CD4-positive, alpha-beta T cell treated with Interleukin-15 for 1 hour (primary cell): ENCODE measurements around the gene ICAM2.
A peak's percentile ranks its signal among the peaks of the same experiment; 100 is the strongest.
"Not testable (repeated sequence)": the region's sequence is repeated elsewhere in the genome, so short reads cannot be mapped to it uniquely, and the experiment has no call there.

Experiments
- DNase-seq: peaks from one replicate; pipeline ENCODE4 v3.0.0-alpha.2; 2020

ICAM2 gene

DNA sequence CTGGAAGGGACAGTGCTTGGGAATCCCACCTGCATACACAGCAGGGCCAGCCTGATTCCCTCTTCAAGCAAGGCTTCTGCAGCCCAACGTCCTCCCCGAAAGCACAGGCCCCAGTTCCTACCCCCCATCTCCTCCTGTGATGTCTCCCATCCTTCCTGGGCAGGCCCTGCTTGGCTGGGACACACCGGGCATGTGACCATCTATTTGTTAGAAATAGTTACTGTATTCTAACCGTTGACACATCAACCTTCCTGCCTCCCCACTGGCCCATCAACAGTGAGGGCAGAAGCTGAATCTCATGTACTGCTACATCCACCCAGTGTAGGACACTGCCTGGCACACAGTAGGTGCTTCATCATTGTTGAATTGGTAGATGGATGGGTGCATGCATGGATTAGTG is 11.6 kb downstream of the ICAM2 start:
- no peak for DNase-seq

DNA sequence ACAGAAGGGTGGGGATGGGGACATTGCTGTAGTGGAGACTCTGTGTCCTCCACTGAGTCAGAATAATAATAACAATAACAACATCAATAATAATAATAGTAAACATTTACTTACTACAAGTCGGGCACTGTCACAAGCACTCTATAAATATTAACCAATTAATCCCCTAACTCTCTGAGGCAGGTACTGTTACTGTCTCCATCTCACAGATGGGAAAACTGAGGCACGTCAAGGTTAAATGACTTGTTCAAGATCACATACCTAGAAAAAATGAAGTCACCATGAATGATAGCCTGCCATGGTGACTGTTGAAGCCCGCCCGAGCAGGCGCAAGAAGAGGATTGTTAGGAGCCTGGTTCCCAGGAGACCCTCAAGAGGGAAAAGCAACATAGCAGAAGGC is 12.1 kb downstream of the ICAM2 start:
- DNase-seq: no peak

DNA sequence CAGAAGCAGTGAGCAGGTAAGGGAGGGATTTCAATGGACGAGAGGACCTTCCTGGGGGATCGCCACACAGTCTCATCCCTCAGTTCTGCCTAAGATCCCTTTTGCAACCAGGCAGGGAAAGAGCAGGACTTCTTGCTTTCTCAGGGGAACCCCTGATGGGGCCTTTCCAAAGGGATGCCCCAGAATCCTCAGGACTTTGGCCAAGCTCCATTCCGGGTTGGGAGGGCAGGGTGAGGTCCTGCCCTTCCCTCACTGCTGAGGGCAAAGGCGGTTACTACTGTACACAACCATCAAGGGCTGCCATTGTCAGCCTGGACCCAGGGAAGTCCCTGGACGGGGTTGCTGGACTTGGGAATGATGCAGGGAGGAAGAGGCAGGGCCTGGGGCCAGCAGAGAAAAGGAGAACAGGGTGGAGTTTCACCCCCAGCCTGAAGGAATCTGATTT is 12.6 kb downstream of the ICAM2 start:
- no peak for DNase-seq

DNA sequence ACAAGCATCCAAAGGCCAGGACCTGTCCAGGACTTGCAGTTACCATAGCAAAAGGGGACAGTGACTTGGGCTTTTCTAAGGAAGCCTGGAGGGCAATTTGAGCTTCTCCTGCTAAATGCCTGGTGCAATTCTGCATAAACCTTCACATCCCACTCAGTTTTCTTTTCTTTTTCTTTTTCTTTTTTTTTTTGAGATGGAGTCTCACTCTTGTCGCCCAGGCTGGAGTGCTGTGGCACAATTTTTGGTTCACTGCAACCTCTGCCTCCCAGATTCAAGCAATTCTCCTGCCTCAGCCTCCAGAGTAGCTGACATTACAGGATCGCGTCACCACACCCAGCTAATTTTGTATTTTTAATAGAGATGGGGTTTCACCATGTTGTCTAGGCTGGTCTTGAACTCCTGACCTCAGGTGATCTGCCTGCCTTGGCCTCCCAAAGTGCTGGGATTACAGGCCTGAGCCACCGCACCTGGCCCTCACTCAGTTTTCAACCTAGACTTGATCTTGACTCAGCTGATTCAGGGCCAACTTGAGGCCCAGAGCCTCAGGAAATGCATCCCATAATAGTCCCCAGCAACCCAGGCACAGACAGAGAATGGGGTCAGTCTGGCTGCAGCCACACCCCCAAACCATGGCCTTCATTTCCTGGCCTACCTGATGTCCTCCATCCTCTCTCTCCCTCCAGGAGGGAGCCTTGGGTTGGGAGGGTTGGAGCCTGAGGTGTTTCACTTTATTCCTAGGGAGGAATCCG is 13.2 kb downstream of the ICAM2 start:
- DNase-seq: not testable (repeated sequence)

DNA sequence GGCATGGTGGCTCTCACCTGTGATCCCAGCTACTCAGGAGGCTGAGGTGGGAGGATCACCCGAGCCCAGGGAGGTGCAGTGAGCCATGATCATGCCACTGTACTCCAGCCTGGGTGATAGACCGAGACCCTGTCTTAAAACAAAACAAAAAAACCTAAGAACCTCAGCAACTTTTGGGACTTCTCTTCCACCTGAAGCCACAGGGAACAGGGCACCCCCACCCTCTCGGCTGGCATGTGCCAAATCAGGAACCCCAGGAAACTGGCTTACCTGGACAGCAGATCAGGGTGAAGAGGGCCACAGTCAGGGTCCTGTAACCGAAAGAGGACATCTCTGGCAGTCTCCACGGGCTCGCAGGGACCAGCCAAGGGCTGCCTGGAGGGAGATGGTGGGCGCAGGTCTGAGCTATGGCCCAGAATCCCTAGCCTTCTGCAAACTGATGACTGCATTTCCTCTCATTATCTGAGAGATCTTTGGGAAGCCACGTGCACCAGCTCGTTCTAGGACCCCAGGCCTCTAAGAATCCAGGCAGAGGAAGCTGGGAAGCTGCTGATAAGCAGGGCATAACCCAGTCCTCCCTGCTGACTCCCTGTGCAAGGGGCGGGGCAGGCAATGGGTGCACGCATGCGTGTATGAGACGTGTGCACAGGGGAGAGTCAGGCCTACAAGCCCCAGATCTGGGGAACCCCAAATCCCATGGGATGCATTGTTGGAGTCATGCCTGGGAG is 13.9 kb downstream of the ICAM2 start:
- DNase-seq: no peak

DNA sequence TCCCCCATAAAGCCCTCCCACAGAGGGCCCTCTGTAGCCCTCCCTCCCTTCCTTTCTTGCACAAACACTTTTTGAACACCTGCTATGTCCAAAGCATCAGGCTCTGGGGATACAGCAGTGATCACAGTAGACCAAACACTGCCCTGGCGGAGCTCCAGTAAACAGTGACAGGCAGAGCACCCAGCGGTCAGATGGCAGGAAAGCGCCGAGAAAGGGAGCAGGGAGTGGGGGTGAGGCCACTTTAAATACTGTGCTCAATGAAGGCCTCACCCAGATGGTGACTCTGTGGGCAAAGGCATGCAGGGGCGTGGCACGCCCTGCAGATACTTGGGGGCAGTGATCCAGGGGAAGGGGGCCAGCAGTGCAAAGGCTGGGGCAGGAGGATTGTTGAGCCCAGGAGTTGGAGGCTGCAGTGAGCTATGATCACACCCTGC is 14.7 kb downstream of the ICAM2 start:
- DNase-seq: no peak

DNA sequence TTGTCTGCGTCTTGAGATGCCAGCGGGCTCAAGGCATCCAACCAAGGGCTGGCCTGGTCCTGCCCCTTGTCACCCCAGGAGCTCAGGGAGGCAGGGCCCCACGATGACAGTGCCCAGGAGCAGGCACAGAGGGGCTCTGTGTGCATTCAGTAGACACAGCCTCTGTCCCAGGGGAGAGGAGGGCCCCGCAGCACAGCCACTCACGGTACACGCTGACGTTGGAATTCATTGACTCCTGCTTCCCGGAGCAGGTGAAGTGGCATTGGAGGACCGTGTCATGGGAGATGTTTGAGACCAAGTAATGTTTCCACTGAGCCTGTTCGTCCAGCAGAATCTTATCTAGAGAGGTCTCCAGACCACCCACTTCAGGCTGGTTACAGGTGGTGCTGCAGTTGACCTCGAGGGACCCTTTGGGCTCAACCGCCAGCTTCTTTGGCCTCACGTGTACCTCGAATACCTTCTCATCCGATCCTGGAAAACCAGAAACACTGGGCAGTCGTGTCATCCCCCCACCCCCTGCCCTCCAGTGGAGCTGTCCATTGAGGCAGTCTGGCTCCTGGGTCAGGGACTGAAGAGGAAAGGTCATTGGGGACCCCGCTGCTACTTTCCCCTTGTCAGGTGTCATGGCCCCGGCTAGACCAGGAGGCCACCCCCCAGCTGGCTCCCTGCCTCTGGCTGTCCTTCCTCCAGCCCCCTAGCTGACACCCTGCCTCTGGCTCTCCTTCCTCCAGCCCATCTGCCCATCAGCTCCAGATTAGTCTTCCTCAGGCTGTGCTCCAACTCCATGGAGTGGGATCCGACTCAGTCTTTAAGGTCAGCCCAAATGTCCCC is 15.3 kb downstream of the ICAM2 start:
- no peak for DNase-seq

DNA sequence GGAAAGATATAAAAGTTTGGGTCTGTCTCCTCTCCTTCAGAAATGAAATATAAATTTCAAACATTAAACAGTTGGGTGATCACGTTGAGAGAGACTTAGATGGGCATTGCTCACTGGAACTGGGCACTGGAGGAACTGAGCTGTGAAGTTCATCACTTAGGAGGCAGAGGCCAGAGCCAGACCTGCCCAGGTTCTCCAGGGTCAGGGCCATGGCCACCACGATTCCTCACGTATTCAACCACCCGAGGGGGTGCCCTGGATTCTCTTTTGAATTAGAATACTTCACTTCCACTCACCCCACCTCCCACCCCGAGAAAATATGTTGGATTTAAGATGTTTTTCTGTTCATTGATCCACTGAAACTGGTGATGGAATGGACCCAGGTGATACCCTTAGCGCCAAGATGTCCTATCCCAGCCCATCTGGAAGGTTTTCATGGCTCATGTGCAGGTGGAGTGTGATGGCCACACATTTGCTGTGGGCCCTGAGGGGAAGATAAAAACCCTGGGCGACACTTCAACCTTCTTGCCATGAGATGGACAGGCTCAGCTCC is 16.1 kb downstream of the ICAM2 start:
- no peak for DNase-seq

DNA sequence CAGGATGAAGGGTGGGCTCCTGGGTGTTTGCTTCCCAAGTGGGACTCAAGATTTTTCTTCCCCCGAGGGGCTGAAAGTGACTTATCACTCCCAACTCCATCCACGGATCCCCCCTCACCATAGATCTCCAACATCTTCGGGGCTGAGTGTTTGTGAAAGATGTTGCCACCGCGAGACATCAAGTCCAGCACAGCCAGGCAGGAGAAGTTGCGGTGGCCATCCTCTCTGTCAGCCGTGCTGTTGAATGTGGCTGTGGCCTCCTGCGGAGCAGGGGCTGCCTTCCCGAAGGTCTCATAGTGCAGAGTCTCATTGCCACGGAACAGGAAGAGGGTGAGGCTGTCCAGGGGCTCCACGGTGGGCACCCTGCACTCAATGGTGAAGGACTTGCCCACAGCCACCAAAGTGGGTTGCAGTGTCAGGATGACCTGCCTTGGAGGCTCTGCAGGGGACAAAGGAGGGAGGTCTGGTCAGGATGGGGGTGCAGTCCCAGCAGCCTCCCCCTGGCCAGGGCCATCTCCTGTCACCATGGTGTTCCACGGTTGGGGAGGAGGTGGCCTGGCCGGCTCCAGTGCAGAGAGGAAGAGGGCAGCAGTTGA is 16.8 kb downstream of the ICAM2 start:
- no peak for DNase-seq

DNA sequence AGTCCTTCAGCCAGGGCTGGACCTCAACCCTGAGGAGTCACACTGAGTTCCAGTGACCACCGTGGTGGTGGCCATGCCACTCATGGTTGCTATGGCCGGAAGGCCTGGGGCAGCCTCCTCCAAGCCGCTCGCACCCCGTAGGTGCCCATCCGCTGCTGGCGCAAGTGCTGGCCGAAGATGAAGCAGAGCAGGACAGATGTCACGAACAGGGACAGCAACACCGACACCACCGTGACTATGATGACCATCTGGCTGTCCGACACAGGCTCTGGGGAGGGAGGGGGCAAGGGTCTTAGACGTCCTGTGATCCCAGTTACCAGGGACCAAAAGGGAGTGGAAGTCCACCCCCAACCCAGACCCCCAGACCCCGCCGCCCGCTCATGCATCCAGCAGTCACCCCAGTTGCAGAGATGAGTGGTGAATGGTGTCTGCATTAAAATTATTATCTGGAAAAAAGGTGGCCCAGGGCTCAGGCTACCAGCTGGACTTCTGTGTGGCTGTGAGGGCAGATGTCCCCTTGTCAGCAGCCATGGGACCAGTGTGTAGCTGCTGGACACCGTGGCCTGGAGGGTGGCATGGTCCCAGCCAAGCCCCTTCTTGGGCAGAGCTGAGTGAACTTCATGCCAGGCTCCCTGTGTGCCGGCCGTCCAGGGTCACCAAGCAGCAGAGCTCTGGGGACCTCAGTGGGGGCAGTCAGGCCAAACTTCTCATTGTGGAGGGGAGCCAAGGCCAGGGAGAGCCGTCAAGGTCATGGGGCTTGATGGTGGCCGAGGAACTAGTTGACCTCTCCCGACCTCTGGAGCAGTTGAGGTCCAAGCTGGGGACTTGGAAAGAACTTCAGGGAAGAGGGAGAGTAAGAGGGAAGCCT is 17.5 kb downstream of the ICAM2 start:
- DNase-seq: no peak

DNA sequence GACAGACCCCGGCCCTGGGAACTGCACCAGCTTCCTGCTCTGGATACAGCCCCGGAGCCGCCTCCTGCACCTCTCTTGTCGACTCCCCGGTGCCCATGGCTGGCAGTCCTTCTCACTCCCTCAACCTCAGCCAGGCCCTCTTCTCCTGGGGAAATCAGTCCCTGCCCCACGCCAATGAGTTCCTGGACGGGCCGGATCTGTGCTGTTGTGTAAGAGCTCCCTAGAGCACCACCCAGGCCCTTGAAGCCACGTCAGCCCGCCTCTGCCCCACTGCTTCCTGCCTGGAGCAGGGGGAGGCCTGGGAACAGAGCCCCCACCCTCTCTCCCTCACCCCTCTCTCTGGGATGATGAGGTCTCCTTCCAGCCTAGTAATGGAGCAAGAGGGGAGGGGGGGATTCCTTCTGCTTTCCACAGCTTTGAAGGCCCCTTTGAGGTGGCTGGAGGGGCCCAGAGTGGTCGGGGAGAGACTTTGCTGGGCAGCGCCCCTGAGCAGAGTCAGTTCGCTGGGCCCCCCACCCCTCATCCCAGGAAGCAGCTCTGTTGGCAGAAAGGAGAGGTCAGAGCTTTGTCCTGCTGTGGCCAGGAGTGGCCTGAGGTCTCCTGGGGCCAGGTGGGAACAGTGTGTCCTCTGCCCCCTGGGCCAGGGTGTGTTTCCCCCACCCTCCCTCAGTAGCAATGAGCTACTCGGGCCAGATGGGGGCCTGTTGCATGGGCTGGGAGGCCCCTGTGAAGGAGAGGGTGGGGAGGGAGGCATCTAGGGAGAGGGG is 18.5 kb downstream of the ICAM2 start:
- DNase-seq: peak; percentile 41

DNA sequence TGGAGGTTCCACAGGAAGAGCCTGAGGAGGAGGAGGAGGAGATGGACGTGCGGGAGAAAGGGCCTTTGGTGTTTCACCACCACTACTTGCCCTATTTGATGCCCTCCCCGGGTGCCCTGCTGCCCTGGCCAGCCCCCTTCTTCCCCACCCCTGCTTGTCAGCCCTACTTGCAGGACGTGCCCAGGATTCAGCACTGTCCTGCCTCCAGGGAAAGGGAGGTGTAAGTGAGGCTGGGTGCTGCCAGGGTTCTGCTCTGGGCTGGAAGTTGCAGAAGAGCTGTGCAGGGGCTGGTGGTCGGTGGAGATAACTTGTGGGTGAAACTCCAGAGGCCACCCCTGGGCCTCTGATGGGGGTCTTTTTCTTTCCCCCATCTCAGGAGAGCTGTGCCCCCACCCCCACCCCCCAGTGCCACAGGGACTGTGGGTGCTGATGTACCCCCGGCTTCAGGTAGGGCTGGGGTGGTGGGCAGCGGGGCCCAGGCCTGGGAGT is 19.3 kb downstream of the ICAM2 start:
- no peak for DNase-seq

DNA sequence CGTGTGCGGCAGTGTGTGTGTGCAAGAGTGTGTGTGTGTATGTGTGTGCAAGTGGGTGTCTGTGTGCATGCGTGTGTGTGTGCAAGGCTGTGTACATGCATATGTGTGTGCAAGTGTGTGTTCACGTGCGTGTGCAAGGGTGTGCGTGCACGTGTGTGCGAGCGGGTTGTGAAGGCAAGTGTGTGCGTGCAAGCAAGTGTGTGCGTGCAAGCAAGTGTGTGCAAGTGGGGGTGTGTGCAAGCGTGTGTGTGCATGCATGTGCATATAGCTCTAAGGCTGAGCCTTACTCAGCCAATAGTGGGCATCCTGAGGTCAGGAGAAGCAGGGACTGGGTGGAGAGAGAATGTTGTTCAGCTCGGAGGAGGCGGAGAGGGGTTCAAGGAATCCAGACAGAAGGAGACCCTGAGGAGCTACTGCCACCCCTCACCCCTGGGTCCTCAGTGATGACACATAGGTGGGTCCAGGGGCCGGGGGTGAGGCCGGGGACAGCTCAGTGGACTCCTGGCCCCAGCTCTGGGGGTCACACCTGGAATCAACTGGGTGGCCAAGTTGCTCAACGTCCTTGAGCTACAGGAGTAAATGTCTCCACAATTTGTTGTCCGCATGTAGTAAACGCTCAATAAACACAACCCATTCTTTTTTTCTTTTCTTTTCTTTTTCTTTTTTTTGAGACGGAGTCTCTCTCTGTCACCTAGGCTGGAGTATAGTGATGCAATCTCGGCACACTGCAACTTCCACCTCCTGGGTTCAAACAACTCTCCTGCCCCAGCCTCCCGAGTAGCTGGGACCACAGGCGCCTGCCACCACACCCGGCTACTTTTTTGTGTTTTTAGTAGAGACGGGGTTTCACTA is 20.5 kb downstream of the ICAM2 start:
- no peak for DNase-seq

DNA sequence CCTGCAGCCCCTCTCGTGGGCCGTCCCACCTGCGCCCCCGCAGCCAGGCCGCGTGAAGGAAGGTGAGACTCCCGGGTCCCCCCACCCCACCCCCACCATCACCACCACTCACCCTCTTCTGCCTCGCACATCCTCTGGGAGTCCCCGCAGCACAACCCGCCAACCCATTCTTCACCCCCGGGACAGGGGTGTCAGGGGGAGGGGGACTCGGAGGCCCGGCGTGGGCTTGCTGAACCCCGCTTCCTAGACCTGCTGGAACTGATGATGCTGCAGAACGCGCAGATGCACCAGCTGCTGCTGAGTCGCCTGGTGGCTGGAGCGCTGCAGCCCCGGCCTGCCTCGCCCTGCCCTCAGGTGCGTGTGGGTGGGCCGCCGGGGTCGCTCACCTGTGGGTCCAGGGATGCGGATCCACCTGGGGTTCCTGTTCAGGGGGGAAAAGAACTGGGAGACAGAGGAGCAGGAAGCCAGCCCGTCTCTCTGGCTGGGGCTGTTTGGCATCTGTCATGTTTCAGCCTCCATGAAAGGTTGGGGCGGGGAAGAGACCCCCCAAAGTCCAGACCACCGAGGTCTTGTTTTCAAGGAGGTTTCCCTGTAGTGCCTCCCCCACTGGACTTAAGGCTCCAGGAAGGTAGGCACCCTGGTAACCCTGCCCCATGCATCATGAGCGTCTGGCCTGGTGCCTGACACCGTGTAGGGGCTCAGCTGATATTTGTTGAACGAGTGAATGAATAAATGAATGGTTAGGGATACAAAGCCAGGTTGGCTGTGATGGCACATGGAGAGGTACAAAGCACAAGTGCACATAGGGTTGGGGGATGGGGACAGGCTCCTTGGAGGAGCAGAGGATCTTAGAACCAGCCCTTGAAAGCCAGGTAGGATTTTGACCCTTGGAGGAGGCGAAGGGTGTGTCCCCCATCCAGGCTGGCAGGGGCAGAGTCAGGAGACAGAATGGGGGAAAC is 21.4 kb downstream of the ICAM2 start:
- DNase-seq: no peak

DNA sequence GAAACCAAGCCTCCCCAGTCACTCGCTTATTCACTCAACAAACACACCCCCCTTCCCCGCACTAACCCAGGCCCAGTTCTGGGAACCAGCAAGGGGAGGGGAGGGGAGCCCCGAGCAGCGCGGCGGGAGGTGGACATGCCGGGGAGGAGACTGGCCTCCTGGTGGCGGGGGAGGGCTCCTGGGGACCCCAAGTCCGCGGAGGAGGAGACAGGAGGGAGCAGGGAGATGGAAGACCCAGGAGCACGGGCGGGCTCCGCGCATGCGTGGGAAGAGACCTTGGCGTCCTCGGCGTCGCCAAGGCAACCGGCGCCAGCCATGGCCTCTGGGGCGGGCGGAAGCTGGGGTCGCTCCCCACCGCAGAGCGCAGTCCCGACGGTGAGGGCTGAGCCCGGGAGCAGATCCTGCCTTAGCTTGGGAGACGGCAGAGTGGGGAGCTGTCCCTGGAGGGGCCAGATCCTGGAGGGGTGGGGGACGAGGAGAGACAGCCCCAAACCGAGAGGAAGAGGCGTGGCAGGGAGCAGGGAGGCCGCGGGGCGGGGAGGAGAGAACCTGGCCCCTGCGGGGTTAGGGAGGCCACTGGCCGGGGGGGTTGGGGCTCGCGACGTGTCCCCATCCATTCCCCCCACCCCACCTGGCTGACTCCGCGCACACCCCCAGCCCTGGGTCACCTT is 22.2 kb downstream of the ICAM2 start, which contains the start of gene PRR29:
Gene PRR29 (plus strand): TSS at position 302 of the 671 bp plus-strand sequence. CDS start 14 bp downstream, at position 316.
- DNase-seq: peak; percentile 81

DNA sequence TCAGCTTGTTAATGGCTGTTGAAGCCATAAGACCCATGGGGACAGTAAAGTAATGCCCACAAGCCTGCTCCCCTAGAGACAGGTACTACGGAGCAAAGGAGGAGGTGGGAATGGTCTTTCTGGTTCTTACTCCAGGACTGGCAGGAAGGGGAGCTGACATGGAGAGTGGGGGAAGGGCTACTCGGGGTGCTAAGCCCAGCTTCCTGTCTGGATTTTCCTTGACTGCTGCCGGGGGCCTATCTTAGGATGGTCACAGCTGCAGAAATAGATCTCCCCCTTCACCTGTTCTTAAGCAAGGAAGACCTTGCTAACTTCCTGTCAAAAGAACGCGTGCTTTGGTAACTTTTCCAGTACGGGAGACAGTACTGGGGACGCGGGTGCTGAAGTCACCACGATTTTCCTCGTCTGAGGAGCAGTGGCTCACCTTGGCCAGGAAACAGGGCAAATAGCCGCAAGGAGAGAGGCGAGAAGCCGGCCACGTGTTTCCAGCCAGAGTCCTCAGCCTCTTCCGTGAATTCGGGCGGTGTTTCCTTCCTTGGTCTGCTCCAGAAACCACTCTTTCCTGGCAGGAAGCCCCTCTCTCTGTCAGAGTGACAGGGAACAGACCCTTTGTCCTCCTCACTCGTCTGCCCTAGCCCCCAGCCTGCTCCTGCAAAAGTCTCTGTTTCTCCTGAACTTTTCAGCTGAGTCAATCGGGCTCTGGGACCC is 22.9 kb downstream of the ICAM2 start:
- DNase-seq: no peak
